GM12878 (cell line): ENCODE measurements around the gene PHGDH. TPM values are rescaled to one million over a fixed set of nuclear protein-coding genes. Genes with fewer than 3 reads are reported as not detected.

ENCODE experiments used
- ATAC-seq: fragments of 200-7000 bp; cut with Tn5 transposase; 3 replicates; pipeline ENCODE4 v1.9.1; 2020; ENCODE audit warnings: mild to moderate bottlenecking, moderate library complexity
- BruUV-seq: library from RNA; stranded (reverse); fragments of 400-500 nt; replicated peaks from 2 replicates; lab custom pipeline; 2021; lab: Mats Ljungman, UMichigan
- CTCF ChIA-PET: fragments of 300-600 bp; sonication (Branson Sonifier 250); formaldehyde crosslinking; extraction: SDS; loops from one replicate; lab custom pipeline; 2021; ENCODE audit warnings: inconsistent platforms; lab: Yijun Ruan, JAX
- POLR2A ChIA-PET: fragments of 350-600 bp; formaldehyde crosslinking; extraction: SDS; loops from one replicate; lab custom pipeline; 2021; ENCODE audit warnings: inconsistent platforms; lab: Charles Lee
- RAD21 ChIA-PET: fragments of 300-600 bp; sonication (Branson Sonifier 250); formaldehyde crosslinking; loops from one replicate; lab custom pipeline; 2023; ENCODE audit warnings: antibody characterized with exemption; ENCODE audit not compliant: unreplicated experiment; lab: Charles Lee
- SMC1A ChIA-PET: fragments of 300-600 bp; sonication (Branson Sonifier 250); formaldehyde crosslinking; loops from one replicate; lab custom pipeline; 2023; ENCODE audit not compliant: unreplicated experiment, uncharacterized antibody; lab: Charles Lee
- DNase-seq: peaks from one replicate; pipeline ENCODE4 v3.0.0-alpha.2; 2011; ENCODE audit warnings: low read depth, low spot score
- FAIRE-seq: peaks from 3 replicates; lab custom pipeline; 2011; peaks lifted over from hg19 to GRCh38; lab: Jason Lieb, UNC
- H2AFZ ChIP-seq: 2 replicates; pipeline ENCODE4 v1.6.0; 2011; ENCODE audit warnings: low read depth, low read length, control low read depth; ENCODE audit not compliant: control insufficient read depth
- H3K27ac ChIP-seq: 2 replicates; pipeline ENCODE4 v1.5.1; 2011; ENCODE audit warnings: control low read depth; ENCODE audit not compliant: control insufficient read depth, insufficient read depth
- H3K27me3 ChIP-seq, 2 experiments: replicated peaks in 1 of 2; 2 replicates each; pipeline versions ENCODE4 v1.6.0 to v1.6.1; 2011; ENCODE audit warnings: low read length in 1 of 2; ENCODE audit not compliant: control insufficient read depth in 2 of 2, insufficient read depth in 2 of 2
- H3K36me3 ChIP-seq, 2 experiments: 2 replicates each; pipeline ENCODE4 v1.5.1; 2011; ENCODE audit warnings: low read length in 1 of 2; ENCODE audit not compliant: control insufficient read depth in 2 of 2, insufficient read depth in 2 of 2
- H3K4me1 ChIP-seq: 2 replicates; pipeline ENCODE4 v1.6.1; 2011; ENCODE audit warnings: mild to moderate bottlenecking, low read length, moderate library complexity, mixed read lengths; ENCODE audit not compliant: control insufficient read depth, insufficient read depth
- H3K4me2 ChIP-seq: 2 replicates; pipeline ENCODE4 v1.6.0; 2011; ENCODE audit warnings: control low read depth; ENCODE audit not compliant: control insufficient read depth, insufficient read depth
- H3K4me3 ChIP-seq: fragments of 200-600 bp; sonication (generic); 2 replicates; pipeline ENCODE4 v1.5.1; 2016
- H3K79me2 ChIP-seq: 2 replicates; pipeline ENCODE4 v1.6.0; 2011; ENCODE audit warnings: low read length; ENCODE audit not compliant: control insufficient read depth, insufficient read depth
- H3K9ac ChIP-seq: 2 replicates; pipeline ENCODE4 v1.8.0; 2011; ENCODE audit warnings: low read length, control low read depth, mixed read lengths; ENCODE audit not compliant: control insufficient read depth, insufficient read depth
- H3K9me3 ChIP-seq: replicated peaks from 3 replicates; pipeline ENCODE4 v1.5.1; 2011; ENCODE audit warnings: mild to moderate bottlenecking, low read length; ENCODE audit not compliant: control insufficient read depth, insufficient read depth
- H4K20me1 ChIP-seq: 2 replicates; pipeline ENCODE4 v1.6.0; 2011; ENCODE audit not compliant: control insufficient read depth, insufficient read depth
- ATF2 ChIP-seq: IDR thresholded peaks from 2 replicates; pipeline ENCODE4 v1.6.1; 2012; ENCODE audit warnings: low read length, inconsistent platforms
- HSF1 ChIP-seq: fragments of 150-350 bp; IDR thresholded peaks from 2 replicates; pipeline ENCODE4 v1.6.1; 2014; ENCODE audit warnings: mild to moderate bottlenecking, low read depth, low read length
- IRF4 ChIP-seq: IDR thresholded peaks from 2 replicates; pipeline ENCODE4 v1.6.1; 2011; ENCODE audit warnings: low read depth, low read length
- JUNB ChIP-seq: IDR thresholded peaks from 2 replicates; pipeline ENCODE4 v1.6.1; 2016; ENCODE audit warnings: antibody characterized with exemption, mild to moderate bottlenecking
- MAX ChIP-seq: IDR thresholded peaks from 2 replicates; pipeline ENCODE4 v1.6.1; 2012; ENCODE audit warnings: low read depth, low read length, improper control_type of control experiment
- MLLT1 ChIP-seq: fragments of 450-650 bp; IDR thresholded peaks from 2 replicates; pipeline ENCODE4 v1.6.1; 2016; ENCODE audit warnings: mild to moderate bottlenecking
- POU2F2 ChIP-seq: IDR thresholded peaks from 3 replicates; pipeline ENCODE4 v1.6.1; 2011; ENCODE audit warnings: low read depth, mild to moderate bottlenecking, low read length, borderline replicate concordance
- RBBP5 ChIP-seq: fragments of 200-600 bp; sonication (generic); conservative IDR thresholded peaks from 2 replicates; pipeline ENCODE4 v1.6.1; 2016
- SUPT20H ChIP-seq: IDR thresholded peaks from 2 replicates; pipeline ENCODE4 v1.6.1; 2011; ENCODE audit warnings: low read depth, mild to moderate bottlenecking, low read length, moderate library complexity, borderline replicate concordance; ENCODE audit not compliant: control insufficient read depth
- YBX1 ChIP-seq: fragments of 450-650 bp; IDR thresholded peaks from 2 replicates; pipeline ENCODE4 v1.6.1; 2016; ENCODE audit warnings: antibody characterized with exemption
- ZNF24 ChIP-seq: fragments of 450-650 bp; IDR thresholded peaks from 2 replicates; pipeline ENCODE4 v1.6.1; 2017; ENCODE audit warnings: antibody characterized with exemption, mild to moderate bottlenecking
- in situ Hi-C: fragments of 300-500 bp; cut with MboI; formaldehyde crosslinking; loops from 9 replicates; pipeline ENCODE4 v1.14.3; 2018; ENCODE audit warnings: mixed read lengths
- intact Hi-C: fragments of 100-400 bp; cut with micrococcal nuclease; formaldehyde crosslinking; loops from one replicate; pipeline ENCODE4 v1.14.2; 2022; ENCODE audit not compliant: unreplicated experiment
- polyA plus RNA-seq, 11 experiments: library from polyadenylated mRNA; depleted of rRNA in 4 of 11; unstranded in 6 of 11; stranded (reverse) in 5 of 11; fragments of >200 nt; fragmentation: Nextera tagmentation in 4 of 11; fragmentation: Illumina TruSeq in 1 of 11; extraction: Ambion mirVana in 4 of 11; extraction: Trizol in 1 of 11; gene quantifications; 1 replicate in 1 of 11; 2 replicates in 10 of 11; pipeline versions ENCODE4 v1.2.1 to v1.2.3, GENCODE V29; 2011 to 2016; ENCODE audit warnings: inconsistent platforms in 2 of 11, missing spikeins in 2 of 11, low read depth in 1 of 11
- total RNA-seq, 4 experiments: library from RNA; depleted of rRNA in 3 of 4; stranded (reverse); fragments of >200 nt in 3 of 4; fragmentation: Illumina TruSeq in 1 of 4; extraction: Trizol in 1 of 4; gene quantifications; 2 replicates each; pipeline versions ENCODE4 v1.2.1 to v1.2.3, GENCODE V29; 2013 to 2021
- TF ChIP-seq, protein P1 (sequence below): IDR thresholded peaks from 2 replicates; pipeline ENCODE4 v1.6.1; 2012; ENCODE audit warnings: low read depth, low read length, improper control_type of control experiment
- TF ChIP-seq, protein P2 (sequence below): fragments of 450-650 bp; IDR thresholded peaks from 2 replicates; pipeline ENCODE4 v1.6.1; 2017; ENCODE audit warnings: borderline replicate concordance

PHGDH gene
- total and polyA plus RNA-seq, 10 of the 15 experiments (the other 5 are each of a cell fraction or from before 2014, with no cell fraction given), result 3.9 to 47.8 (median 25.9) TPM

- FAIRE-seq (no peak), DNase-seq (no peak), ATAC-seq (no peak)
- no peak overlapping the region for H3K4me3 ChIP-seq
- H3K9ac ChIP-seq, result no peak overlapping the region
- no peaks in the 10 kb centered on the region for H3K36me3 ChIP-seq
- ChIA-PET SMC1A (no interaction called here), RAD21 (no interaction called here), POLR2A (no interaction called here), CTCF (no interaction called here)
- no peaks in the 10 kb centered on the region for H3K79me2 ChIP-seq
- H3K4me1 ChIP-seq, result no peaks in the 10 kb centered on the region
- in situ Hi-C loops (no loop called here), intact Hi-C loops (no loop called here)
- TF ChIP-seq HSF1 (no peak), RBBP5 (no peak), SUPT20H (no peak), JUNB (no peak), POU2F2 (no peak), ATF2 (no peak), ZNF24 (no peak), MLLT1 (no peak), IRF4 (no peak), MAX (no peak), YBX1 (no peak)
- TF ChIP-seq, protein P1, sequence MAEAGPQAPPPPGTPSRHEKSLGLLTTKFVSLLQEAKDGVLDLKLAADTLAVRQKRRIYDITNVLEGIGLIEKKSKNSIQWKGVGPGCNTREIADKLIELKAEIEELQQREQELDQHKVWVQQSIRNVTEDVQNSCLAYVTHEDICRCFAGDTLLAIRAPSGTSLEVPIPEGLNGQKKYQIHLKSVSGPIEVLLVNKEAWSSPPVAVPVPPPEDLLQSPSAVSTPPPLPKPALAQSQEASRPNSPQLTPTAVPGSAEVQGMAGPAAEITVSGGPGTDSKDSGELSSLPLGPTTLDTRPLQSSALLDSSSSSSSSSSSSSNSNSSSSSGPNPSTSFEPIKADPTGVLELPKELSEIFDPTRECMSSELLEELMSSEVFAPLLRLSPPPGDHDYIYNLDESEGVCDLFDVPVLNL, result no peak
- TF ChIP-seq, protein P2, sequence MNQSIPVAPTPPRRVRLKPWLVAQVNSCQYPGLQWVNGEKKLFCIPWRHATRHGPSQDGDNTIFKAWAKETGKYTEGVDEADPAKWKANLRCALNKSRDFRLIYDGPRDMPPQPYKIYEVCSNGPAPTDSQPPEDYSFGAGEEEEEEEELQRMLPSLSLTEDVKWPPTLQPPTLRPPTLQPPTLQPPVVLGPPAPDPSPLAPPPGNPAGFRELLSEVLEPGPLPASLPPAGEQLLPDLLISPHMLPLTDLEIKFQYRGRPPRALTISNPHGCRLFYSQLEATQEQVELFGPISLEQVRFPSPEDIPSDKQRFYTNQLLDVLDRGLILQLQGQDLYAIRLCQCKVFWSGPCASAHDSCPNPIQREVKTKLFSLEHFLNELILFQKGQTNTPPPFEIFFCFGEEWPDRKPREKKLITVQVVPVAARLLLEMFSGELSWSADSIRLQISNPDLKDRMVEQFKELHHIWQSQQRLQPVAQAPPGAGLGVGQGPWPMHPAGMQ, result no peak
- H4K20me1 ChIP-seq, result no peaks in the 10 kb centered on the region
- BruUV-seq, result no TSS peak
- no peak overlapping the region for H3K27ac ChIP-seq
- no peaks in the 10 kb centered on the region; a peak in 3 of 4 replicates for H3K27me3 ChIP-seq
- H2AFZ ChIP-seq, result no peak overlapping the region
- H3K4me2 ChIP-seq, result no peak overlapping the region
- H3K9me3 ChIP-seq, result peaks cover 5% of the 10 kb centered on the region; the same call in 2 of the 3 replicates
Measured at GRCh38 chr1:119701659-119702058, 10.1 kb upstream of the PHGDH start.
